ENCODE results near the gene CRYL1. TPM values are rescaled to one million over a fixed set of nuclear protein-coding genes. Genes with fewer than 3 reads are reported as not detected.
A peak's percentile ranks its signal among the peaks of the same experiment; 100 is the strongest.

CRYL1 gene
- polyA plus RNA-seq, 1 of the 3 experiments (the other 2 are of a cell fraction), result 34.8 TPM

GRCh38 chr13:20497006-20497775, 28.5 kb downstream of the CRYL1 start:
- H3K4me2 ChIP-seq, result no peak overlapping the region
- 81% methylated on average over 9 of the region's 10 CpGs for WGBS (ENCODE audit: low lambda C conversion rate)
- peaks cover 5% of the 10 kb centered on the region for H3F3A ChIP-seq (replicated peaks; ENCODE audit: insufficient read depth)
- no peaks in the 10 kb centered on the region for H4K20me1 ChIP-seq (ENCODE audit: insufficient read depth)
- no peaks in the 10 kb centered on the region for H3K9me2 ChIP-seq
- H3K27ac ChIP-seq (ENCODE audit: low read depth in 2 of 2, low read length in 1 of 2), result no peak overlapping the region
- H3K4me1 ChIP-seq (ENCODE audit: control insufficient read depth in 1 of 2, insufficient read depth in 2 of 2, low read depth in 1 of 2, low read length in 1 of 2), result no peaks in the 10 kb centered on the region
- H3K27me3 ChIP-seq (ENCODE audit: insufficient read depth), result no peaks in the 10 kb centered on the region
- peaks cover 10% of the 10 kb centered on the region; the same call in 1 of the 2 replicates for H3K9me3 ChIP-seq
- H3K79me2 ChIP-seq (ENCODE audit: insufficient read depth), result no peaks in the 10 kb centered on the region
- DNase-seq, result no peak
- peaks cover 0 to 7% of the 10 kb centered on the region in 2 experiments for H3K36me3 ChIP-seq (replicated peaks in 1 of 2; ENCODE audit: control insufficient read depth in 1 of 2, insufficient read depth in 2 of 2, low read length in 1 of 2)
- CTCF ChIA-PET, result interaction anchor here (1.1 to 7.7 kb wide), 2 partner anchors 15 to 426 kb away, joined by 3 to 74 read pairs; no protein-coding TSS in a partner anchor
- no peak overlapping the region for H3K4me3 ChIP-seq (ENCODE audit: low read depth in 2 of 2, low read length in 1 of 2)
- no peak overlapping the region for H3K9ac ChIP-seq
- POLR2A ChIA-PET, result no interaction called here
- H2AFZ ChIP-seq (ENCODE audit: low read depth), result no peak overlapping the region
- TF ChIP-seq MAX (IDR thresholded peaks at IDR 0.05; ENCODE audit: low read depth) (no peak), PBX3 (IDR thresholded peaks at IDR 0.05) (no peak), EZH2phosphoT487 (IDR thresholded peaks at IDR 0.05; ENCODE audit: borderline replicate concordance, low read depth) (no peak), EP300 (IDR thresholded peaks at IDR 0.05; ENCODE audit: borderline replicate concordance in 1 of 2, low read depth in 1 of 2, low read length in 1 of 2) (no peak), SMC3 (IDR thresholded peaks at IDR 0.05; ENCODE audit: low read depth, low read length) (no peak), JUND (IDR thresholded peaks at IDR 0.05) (no peak), NRF1 (IDR thresholded peaks at IDR 0.05; ENCODE audit: low read depth, low read length) (no peak), TEAD4 (IDR thresholded peaks at IDR 0.05; ENCODE audit: borderline replicate concordance, insufficient read depth) (no peak), RXRA (IDR thresholded peaks at IDR 0.05; ENCODE audit: borderline replicate concordance, low read depth) (no peak), RCOR1 (IDR thresholded peaks at IDR 0.05; ENCODE audit: low read length) (no peak)

GRCh38 chr13:20495087-20496023, 30.3 kb downstream of the CRYL1 start:
- Histone ChIP-seq H3K4me3 (ENCODE audit: low read depth in 2 of 2, low read length in 1 of 2) (no peak overlapping the region; a peak in 1 of 4 replicates), H3K4me2 (no peak overlapping the region), H3K4me1 (ENCODE audit: control insufficient read depth in 1 of 2, insufficient read depth in 2 of 2, low read depth in 1 of 2, low read length in 1 of 2) (no peaks in the 10 kb centered on the region), H3K79me2 (ENCODE audit: insufficient read depth) (no peaks in the 10 kb centered on the region), H4K20me1 (ENCODE audit: insufficient read depth) (no peaks in the 10 kb centered on the region), H3K9ac (no peak overlapping the region), H3F3A (replicated peaks; ENCODE audit: insufficient read depth) (peaks cover 3% of the 10 kb centered on the region), H3K9me2 (no peaks in the 10 kb centered on the region), H3K27me3 (ENCODE audit: insufficient read depth) (no peaks in the 10 kb centered on the region), H3K9me3 (0 out of 2 replicates have a peak, but pooled peaks cover under 1% of the 10 kb centered on the region), H3K27ac (ENCODE audit: low read depth in 2 of 2, low read length in 1 of 2) (no peak overlapping the region), H2AFZ (ENCODE audit: low read depth) (peak overlapping the region; percentile 61), H3K36me3 (replicated peaks in 1 of 2; ENCODE audit: control insufficient read depth in 1 of 2, insufficient read depth in 2 of 2, low read length in 1 of 2) (no peaks in the 10 kb centered on the region)
- POLR2A ChIA-PET, result no interaction called here
- peak; percentile 74 for DNase-seq
- CTCF ChIA-PET, result interaction anchor here (0.6 to 7.7 kb wide), 36 partner anchors 9 to 441 kb away, joined by 3 to 74 read pairs (median 4); partner anchors contain the start of genes IFT88 and IL17D
- WGBS (ENCODE audit: low lambda C conversion rate), result 35% methylated on average over 14 of the region's 14 CpGs
- TF ChIP-seq GABPA (IDR thresholded peaks at IDR 0.05; ENCODE audit: low read depth) (no peak), SMC3 (IDR thresholded peaks at IDR 0.05; ENCODE audit: low read depth, low read length) (peak; percentile 82), NFIC (IDR thresholded peaks at IDR 0.05; ENCODE audit: borderline replicate concordance) (no peak), ZBTB33 (IDR thresholded peaks at IDR 0.05; ENCODE audit: borderline replicate concordance, low read depth) (no peak), RAD21 (IDR thresholded peaks at IDR 0.05; ENCODE audit: low read length) (peak; percentile 95), CTCF (IDR thresholded peaks at IDR 0.05) (peak; percentile 97), ELF1 (IDR thresholded peaks at IDR 0.05) (no peak)

Measured in SK-N-SH (cell line).